ENCODE data around the gene LRCH1. TPM values are rescaled to one million over a fixed set of nuclear protein-coding genes. Genes with fewer than 3 reads are reported as not detected.

LRCH1 gene
- total RNA-seq, 1 donor from 2014 or later = 13.1 TPM

DNA sequence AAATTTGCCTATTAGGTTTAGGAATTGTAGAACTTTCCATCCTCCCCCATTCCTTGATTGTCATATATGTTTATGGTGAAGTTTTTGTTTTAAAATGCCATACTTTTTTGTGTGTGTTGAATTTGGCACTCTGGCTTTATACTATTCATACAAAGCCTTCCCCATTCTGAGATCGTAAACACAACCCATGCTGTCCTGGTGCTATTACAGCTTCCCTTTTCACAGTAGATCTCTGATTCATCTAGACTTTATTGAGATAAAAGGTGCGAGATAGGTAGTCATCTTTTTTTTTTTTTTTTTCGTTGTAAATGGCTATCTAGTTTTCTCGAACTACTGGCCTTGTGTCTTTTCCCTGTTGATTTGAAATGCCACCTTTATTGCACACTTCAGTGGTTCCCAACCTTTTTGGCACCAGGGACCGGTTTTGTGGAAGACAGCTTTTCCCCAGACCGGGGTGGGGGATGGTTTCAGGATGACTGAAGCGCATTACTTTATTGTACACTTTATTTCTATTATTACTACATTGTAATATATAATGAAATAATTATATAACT is 94.6 kb downstream of the LRCH1 start:
- no peaks in the 10 kb centered on the region for H3K27me3 ChIP-seq (ENCODE audit: low read depth)
- H3K4me1 ChIP-seq = peaks cover 77% of the 10 kb centered on the region
- H3K9me3 ChIP-seq (replicated peaks) = no peaks in the 10 kb centered on the region
- peaks cover 5% of the 10 kb centered on the region for H3K36me3 ChIP-seq
- intact Hi-C loops (cut with micrococcal nuclease) = no loop called here
- no peak for DNase-seq
- H3K4me3 ChIP-seq = no peak overlapping the region
- TF ChIP-seq, protein P1, sequence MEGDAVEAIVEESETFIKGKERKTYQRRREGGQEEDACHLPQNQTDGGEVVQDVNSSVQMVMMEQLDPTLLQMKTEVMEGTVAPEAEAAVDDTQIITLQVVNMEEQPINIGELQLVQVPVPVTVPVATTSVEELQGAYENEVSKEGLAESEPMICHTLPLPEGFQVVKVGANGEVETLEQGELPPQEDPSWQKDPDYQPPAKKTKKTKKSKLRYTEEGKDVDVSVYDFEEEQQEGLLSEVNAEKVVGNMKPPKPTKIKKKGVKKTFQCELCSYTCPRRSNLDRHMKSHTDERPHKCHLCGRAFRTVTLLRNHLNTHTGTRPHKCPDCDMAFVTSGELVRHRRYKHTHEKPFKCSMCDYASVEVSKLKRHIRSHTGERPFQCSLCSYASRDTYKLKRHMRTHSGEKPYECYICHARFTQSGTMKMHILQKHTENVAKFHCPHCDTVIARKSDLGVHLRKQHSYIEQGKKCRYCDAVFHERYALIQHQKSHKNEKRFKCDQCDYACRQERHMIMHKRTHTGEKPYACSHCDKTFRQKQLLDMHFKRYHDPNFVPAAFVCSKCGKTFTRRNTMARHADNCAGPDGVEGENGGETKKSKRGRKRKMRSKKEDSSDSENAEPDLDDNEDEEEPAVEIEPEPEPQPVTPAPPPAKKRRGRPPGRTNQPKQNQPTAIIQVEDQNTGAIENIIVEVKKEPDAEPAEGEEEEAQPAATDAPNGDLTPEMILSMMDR (IDR thresholded peaks at IDR 0.05; ENCODE audit: borderline replicate concordance) = no peak
- H3K27ac ChIP-seq (replicated peaks) = peak overlapping the region; percentile 15

DNA sequence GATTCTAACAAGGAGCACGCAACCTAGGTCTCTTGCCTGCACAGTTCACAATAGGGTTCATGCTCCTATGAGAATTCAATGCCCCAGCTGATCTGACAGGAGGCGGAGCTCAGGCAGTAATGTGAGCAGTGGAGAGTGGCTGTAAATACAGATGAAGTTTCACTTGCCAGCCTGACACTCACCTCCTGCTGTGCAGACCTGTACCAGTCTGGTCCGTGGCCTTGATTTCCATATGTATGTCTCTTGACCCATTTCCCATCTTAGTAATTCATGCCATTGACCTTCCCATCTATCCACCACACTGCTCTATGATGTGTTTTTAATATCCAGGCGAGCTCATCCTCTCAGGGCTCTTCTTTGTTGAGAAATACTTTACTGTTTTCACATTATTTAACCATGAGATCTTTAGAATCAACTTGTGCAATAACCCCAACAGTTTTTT is 95.2 kb downstream of the LRCH1 start:
- no peak overlapping the region for H3K4me3 ChIP-seq

GRCh38 chr13:46649816-46650215 is 96.8 kb downstream of the LRCH1 start:
- no peaks in the 10 kb centered on the region for H3K27me3 ChIP-seq (ENCODE audit: low read depth)
- peaks cover 5% of the 10 kb centered on the region for H3K36me3 ChIP-seq
- intact Hi-C loops (cut with micrococcal nuclease) = no loop called here
- peak overlapping the region; percentile 8 for H3K27ac ChIP-seq (replicated peaks)
- no peaks in the 10 kb centered on the region for H3K9me3 ChIP-seq (replicated peaks)
- TF ChIP-seq, protein P1 (IDR thresholded peaks at IDR 0.05; ENCODE audit: borderline replicate concordance) = no peak
- DNase-seq = no peak
- no peak overlapping the region for H3K4me3 ChIP-seq
- peaks cover 63% of the 10 kb centered on the region for H3K4me1 ChIP-seq

More for the DNA sequence above, 95.2 kb downstream of the LRCH1 start:
- intact Hi-C loops (cut with micrococcal nuclease) = no loop called here
- peak overlapping the region; percentile 15 for H3K27ac ChIP-seq (replicated peaks)
- H3K9me3 ChIP-seq (replicated peaks) = no peaks in the 10 kb centered on the region
- no peak for DNase-seq
- peaks cover 71% of the 10 kb centered on the region for H3K4me1 ChIP-seq
- TF ChIP-seq, protein P1 (IDR thresholded peaks at IDR 0.05; ENCODE audit: borderline replicate concordance) = no peak
- peaks cover 5% of the 10 kb centered on the region for H3K36me3 ChIP-seq
- H3K27me3 ChIP-seq (ENCODE audit: low read depth) = no peaks in the 10 kb centered on the region

DNA sequence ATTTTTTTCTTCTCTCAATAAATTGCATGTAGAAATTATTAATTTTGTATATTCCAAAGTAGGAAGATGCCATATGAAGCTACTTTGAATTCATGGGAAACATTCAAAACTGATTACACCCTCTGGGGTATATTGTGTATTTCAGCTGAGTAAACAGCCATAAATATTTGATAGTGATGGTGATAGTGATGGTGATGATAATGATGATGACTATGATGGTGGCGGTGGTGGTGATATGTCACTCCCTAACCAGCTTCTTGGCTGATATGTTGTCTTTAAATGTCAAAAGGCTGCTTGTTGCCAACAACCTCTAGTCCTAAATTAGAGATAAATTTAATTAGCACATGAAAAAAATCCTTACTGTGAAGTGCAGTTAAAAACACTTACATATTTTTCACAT is 102.0 kb downstream of the LRCH1 start:
- Histone ChIP-seq H3K27me3 (ENCODE audit: low read depth) (no peaks in the 10 kb centered on the region), H3K36me3 (peaks cover 5% of the 10 kb centered on the region), H3K4me1 (peaks cover 60% of the 10 kb centered on the region), H3K27ac (replicated peaks) (peak overlapping the region; percentile 86), H3K9me3 (replicated peaks) (no peaks in the 10 kb centered on the region), H3K4me3 (peak overlapping the region; percentile 37)
- intact Hi-C loops (cut with micrococcal nuclease) = no loop called here
- TF ChIP-seq, protein P1 (IDR thresholded peaks at IDR 0.05; ENCODE audit: borderline replicate concordance) = no peak
- DNase-seq = no peak

- H3K4me3 ChIP-seq = peak overlapping the region; percentile 37
- peak overlapping the region; percentile 86 for H3K27ac ChIP-seq (replicated peaks)
- DNase-seq = no peak
- TF ChIP-seq, protein P1 (IDR thresholded peaks at IDR 0.05; ENCODE audit: borderline replicate concordance) = no peak
- intact Hi-C loops (cut with micrococcal nuclease) = no loop called here
- no peaks in the 10 kb centered on the region for H3K27me3 ChIP-seq (ENCODE audit: low read depth)
- peaks cover 60% of the 10 kb centered on the region for H3K4me1 ChIP-seq
- peaks cover 5% of the 10 kb centered on the region for H3K36me3 ChIP-seq
- H3K9me3 ChIP-seq (replicated peaks) = no peaks in the 10 kb centered on the region
These were observed 102.6 kb downstream of the LRCH1 start for GRCh38 chr13:46655377-46656180.

Data from left ventricle myocardium inferior (tissue), 1 donor.